Right forelimb (tissue), 1 donor: ENCODE results near the gene SCARF1.

Experiments
- DNase-seq: peaks from one replicate; pipeline ENCODE4 v3.0.0-alpha.2; 2018

Gene SCARF1

DNA sequence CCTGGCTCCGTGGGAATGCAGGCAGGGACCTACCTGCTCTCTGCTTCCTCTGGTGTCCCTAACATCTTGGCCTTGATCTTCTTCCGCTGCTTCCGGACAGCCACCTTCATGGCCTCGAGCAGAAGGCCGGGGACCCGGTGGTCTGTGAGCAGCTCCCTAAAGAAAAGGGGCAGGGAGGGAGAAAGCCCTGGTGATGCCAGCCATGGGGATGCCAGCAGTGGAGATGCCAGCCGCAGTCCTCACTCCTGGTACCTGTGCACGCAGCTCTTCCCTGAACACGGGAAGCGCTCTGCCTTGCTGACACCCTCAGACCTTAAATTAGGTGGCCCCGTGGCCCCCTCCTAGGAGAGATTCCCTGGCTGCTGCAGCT lies 2.3 kb upstream of the SCARF1 start:
- no peak for DNase-seq

DNA sequence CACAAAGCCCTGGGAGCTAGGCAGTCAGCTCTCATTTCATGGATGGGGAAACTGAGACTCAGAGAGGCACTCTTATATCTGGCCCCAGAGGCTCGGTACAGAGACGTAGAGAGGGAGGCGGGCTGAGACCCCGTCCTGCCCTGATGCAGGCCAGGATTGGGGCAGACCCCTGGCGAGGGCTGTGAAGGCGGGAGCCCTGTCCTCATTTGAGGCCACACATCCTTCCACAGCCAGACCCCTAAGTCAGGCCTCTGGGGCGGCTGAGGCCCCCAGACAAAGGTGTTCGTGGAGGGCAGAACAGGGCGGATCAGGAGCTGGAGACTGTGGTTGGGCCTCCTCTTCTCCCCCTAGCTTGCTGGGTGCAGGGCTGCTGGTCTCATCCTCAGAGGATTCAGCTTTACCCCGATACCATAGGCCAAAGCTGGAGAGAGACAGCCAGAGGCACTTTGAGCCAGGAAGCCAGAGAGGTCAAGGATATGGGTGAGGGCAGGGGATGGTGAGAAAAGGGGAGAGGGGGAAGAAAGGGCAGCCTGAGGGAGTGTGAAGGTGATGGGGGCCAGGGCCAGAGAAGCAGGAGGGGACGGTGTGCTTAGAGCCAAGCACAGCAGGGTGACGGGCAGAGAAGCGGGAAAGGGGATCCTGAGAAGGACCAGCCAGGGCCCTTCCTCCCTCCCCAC lies 805 bp upstream of the SCARF1 start:
- DNase-seq: no peak

DNA sequence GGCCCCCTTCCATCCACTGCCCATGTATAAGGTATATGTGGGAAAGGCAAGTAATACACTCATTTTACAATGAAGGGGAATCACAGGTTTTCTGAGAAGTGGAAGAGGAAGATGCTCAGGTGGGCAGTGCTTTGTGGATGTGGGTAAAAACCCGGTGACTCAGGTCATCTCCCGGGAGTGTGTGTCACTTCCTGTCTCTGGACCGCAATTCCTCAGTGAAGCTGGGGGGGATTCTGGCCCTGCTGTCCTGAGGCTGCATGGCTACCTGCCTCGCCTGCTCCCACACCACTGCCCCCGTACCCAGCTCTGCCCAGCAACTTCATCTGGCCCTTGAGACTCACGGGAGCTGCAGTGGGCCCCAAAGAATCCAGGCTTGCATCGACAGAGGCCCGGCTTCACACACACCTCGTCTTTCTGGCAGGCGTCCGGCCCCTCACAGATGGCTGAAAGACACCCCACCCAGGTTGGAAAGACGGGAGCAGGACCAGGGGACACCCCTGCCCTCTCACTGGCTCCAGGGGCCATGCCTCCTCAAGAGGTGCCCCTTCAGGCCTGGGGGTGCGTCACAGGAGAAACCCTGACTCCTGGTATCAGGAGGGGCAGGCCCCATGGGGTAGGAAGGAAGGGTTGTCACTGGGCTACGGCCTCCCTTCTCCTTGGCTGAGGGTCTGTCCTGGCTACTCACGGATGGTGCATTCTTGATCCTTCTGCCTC lies 882 bp downstream of the SCARF1 start:
- no peak for DNase-seq

DNA sequence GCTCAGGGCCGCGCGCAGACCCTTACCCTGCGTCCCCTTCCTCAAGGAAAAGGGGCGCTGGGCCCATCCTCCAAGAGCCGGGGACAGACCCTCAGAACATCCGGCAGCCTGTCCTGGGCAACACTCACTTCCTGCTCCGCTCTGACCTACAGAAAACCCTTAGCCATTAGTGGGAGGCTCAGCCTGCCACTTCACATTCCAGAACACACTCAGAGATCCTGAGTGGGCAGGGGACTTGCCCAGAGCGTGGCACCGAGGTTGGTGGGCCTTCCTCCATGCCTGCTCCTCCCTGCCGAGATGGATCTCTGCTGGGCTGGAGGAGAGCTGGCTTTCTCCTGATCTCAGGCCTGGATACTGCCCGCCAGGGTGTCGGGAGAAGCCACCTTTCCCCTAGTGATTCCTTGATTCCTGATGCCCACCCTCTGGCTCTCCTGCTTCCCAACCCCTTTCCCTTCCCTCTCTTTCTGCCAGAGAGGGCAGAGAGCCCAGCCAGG lies 1.5 kb downstream of the SCARF1 start:
- DNase-seq: no peak

DNA sequence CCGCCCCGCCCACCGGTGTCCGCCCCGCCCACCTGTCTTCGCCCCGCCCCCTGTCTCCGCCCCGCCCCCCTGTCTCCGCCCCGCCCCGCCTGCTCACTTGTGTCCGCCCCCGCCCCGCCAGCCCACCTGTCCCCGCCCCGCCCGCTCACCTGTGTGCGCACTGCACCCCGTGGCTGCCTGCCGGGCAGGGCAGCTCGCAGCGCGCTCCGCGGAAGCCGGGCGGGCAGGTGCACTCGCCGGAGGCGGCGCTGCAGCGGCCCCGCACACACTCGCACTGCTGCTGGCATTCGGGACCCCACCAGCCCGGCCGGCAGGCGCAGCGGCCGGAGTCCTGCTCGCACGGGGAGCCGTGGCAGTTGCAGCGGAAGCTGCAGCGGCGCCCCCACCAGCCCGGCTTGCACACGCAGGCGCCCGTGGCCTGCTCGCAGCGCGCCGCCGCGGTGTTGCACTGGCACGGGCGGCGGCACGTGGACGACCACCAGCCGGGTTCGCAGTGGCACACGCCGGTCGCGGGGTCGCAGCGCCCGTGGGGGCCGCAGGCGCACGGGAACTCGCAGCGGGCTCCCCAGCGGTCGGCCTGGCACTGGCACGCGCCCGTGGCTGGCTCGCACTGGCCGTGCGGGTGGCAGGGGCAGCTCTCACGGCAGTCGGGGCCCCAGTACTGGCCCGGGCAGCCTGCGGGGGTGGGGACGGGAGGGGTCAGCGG lies 2.1 kb downstream of the SCARF1 start:
- DNase-seq: peak; percentile 56

DNA sequence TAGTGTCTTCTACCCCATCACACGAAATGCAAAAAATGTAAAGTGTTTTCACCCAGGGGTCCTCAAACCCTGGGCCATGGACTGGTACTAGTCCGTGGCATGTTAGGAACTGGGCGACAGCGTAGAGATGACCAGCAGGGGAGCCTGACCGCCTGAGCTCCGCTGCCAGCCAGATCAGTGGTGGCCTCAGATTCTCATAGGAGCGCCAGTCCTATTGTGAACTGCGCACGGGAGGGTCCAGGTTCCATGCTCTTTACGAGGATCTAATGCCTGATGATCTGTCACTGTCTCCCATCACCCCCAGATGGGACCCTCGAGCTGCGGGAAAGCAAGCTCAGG lies 4.5 kb downstream of the SCARF1 start:
- no peak for DNase-seq

DNA sequence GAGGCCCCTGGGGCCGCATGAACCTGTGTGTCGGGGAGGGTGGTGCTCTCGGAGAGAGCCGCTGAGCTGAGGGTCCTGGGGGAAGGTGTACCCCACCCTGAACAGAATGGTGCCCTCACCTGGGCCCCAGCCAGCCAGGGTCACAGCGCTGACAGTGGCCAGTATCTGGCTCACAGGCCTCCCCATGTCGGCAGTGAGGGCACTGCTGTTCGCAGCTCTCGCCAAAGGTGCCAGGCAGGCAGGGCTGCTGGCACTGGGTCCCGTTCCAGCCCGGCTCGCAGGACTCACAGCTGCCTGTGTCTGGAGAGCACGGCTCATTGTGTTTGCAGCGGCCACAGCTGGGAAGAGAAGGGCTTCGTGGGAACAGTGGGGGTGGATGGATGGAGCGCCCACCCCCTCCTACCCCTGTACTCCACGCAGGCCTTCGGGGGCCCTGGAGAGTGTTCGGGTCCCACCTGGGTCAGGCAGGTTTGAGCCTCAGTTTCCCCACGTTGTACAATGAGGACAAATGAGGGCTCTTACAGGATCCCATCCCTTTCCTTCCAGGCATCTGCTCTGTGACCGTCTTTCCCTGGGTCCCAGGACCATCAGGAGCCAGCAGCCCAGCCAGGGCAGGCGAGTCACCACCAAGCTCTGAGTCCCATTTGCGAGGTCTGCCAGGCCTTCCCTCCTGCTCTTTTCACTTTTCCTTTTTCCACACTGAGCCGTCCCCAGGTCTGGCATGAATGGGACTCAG lies 5.0 kb downstream of the SCARF1 start:
- no peak for DNase-seq

DNA sequence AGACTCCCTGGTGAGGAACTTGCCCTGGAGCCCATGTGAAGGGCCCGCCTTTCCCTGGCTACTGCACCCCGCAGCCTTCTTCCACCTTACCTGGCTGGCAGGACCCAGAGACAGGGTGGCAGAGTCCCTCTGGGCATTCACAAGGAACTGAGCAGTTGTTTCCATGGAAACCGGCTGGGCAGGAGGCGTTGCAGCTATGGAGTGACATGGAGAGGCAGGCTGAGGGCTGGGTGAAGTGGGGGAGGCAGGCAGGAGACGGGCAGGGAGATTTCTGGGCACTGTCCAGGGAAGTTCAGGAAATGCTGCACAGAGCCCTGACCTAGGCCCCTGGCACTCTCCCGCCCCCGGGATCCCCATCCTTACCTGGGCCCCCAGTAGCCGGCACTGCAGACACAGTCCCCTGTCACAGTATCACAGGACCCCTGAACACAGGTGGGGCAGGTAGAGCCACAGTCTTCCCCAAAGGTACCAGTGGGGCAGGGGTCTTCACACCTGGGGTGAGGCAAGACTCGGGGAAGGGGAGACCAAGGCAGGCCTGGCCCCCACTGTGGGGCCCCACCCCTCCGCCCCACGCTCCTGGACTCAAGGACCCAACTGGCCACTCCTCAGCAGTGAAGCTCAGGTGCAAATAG lies 5.9 kb downstream of the SCARF1 start:
- no peak for DNase-seq

DNA sequence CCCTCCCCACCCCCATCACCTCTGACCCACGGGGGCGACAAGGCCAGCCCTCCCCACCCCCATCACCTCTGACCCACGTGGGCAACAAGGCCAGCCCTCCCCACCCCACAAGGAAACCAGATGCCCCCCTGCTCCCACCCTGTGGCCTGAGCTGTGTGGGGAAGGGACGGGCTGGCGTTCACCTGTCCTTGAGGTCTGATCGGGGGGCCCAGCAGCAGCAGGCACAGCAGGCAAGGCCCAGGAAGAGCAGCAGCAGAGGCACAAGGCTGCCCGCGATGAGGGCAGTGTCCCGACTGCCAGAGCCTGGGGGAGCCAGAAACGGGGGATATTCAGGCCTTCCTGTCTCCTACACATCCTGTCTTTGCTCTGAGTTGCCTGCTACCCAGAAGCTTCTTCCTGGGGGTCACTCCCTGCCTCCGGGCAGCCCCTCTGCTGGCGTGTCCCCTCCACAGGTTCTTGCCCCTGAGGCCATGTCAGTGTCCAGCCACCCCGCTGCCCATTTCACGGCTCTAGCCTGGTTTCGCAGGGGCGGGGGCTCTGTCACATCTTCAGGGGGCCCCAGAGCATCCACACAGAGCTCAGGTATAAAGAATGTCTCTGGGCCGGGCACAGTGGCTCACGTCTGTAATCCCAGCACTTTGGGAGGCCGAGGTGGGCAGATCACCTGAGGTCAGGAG lies 6.8 kb downstream of the SCARF1 start:
- no peak for DNase-seq

DNA sequence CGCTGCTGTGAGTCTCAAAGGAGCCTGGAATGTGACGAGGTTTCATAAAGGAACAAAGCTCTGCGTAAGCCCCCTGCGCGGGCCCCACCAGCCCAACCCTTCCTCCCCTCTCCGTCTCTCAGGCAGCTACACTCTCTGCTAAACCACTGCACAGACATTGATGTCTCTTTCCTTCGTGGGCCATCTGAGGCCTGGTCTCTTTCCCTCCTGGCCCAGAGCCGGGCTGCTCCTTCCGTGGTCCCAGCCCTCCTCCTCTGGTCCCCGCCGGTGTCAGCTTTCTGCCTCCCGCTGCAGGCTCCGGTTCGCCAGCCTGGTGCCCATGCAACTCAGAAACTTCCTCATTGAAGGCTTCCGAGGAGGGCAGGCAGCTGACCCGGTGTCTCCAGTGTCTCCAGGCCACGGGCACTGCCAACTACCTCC lies 7.4 kb downstream of the SCARF1 start:
- peak; percentile 55 for DNase-seq

DNA sequence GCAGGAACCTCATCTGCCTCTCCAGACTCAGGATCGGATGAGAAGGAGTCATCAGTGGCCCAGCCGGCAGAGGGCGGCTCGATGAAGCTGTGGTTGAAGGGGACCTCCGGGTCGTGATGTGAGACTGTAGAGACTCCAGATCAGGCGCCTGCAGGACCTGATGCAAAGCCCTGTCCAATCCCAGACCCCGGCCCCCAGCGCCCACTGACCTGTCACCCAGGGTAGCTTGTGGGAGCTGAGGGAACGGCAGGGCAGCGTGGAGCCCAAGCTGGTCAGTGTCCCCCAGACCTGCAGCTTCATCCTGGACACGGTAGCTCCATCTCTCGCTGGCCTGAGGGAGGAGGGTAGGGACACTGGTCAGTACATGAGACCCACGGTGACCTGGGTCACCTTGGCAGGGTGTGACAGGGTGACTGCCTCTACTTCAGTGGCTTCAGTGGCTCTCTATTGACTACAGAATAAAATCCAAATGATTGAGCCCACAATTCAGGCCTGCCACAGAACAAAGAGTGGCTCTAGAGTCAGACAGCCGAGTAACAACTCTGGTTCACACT lies 8.7 kb downstream of the SCARF1 start:
- no peak for DNase-seq

DNA sequence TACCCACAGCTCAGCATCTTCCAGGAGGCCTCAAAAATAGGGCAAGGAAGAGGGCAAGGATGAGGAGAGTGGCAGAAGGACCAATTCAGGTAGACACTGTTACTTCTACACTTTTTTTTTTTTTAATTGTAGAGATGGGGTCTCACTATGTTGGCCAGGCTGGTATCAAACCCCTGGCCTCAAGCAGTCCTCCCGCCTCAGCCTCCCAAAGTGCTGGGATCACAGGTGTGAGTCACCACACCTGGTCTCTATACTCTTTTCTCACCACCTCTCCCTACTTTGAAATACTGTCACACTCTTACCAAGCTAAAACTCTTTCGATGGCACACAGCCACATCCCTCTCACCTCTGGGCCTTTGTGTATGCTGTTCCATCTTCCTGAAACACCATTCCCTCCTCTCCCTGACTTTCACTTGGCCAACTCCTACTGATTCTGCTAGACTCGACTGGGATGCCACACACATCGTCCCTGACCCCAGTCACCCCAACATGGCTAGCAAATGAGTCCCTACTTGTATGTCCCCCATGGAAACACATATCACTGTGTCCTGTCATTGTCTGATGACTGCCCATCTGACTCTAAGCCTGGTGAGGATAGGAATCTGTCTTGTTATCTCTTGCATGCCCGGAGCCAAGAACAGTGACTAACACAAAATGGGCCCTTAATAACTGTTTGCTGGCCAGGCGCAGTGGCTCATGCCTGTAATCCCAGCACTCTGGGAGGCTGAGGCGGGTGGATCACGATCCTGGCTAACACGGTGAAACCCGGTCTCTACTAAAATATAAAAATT lies 9.7 kb downstream of the SCARF1 start:
- no peak for DNase-seq

DNA sequence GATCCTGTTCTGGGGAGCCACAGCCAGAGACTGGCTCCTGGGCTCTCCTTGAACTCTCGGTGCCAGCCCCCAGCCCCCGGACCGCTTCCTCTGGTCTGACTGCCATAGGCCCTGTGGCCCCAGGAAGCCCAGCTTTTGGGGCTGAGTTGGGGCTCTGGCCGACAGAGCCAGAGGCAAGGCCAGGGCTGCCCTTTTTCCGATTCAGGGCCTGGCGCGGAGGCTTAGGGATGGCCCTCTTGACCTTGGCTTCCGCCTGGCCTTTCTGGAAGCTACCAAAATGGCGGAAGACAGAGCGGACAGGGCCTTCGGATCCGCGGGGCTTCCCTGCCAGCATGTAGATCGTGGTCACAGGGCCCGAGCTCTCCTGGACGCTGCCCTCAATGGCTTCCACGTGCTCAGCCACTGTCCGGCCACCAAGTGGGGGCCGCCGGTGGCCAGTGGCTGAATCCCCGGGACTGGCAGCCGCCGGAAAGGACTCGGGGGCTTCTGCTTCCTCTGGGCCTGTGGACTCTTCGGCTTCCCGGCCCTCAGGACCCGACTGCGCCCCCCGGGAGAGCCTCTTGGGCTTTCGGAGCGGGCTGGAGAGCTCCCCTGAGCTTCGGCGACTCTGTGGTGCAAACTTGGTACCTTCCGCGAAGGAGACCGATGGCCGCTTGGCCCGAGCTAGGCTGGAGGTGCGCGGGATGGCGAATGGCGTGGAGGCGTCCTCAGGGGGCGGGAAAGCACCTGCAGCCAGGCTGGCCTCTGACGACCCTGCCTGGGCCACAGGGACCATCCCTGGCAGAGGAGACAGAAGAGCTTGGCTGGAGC lies 10.5 kb downstream of the SCARF1 start:
- DNase-seq: no peak

DNA sequence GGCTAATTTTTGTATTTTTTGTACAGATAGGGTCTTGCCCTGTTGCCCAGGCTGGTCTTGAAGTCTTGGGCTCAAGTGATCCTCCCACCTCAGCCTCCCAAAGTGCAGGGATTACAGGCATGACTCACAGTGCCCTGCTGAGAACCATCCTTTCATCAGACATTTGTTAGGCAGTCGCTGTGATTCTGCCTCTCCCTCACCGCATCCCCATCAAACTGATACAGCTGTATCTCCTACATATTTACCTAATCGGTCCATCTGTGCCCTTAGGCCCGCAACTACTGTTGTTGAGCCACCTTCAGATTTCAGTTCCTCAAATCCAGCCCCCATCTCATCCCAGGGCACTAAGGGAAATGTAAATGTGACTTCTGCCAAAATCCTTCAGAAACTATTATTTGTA lies 14.9 kb downstream of the SCARF1 start:
- DNase-seq: no peak

DNA sequence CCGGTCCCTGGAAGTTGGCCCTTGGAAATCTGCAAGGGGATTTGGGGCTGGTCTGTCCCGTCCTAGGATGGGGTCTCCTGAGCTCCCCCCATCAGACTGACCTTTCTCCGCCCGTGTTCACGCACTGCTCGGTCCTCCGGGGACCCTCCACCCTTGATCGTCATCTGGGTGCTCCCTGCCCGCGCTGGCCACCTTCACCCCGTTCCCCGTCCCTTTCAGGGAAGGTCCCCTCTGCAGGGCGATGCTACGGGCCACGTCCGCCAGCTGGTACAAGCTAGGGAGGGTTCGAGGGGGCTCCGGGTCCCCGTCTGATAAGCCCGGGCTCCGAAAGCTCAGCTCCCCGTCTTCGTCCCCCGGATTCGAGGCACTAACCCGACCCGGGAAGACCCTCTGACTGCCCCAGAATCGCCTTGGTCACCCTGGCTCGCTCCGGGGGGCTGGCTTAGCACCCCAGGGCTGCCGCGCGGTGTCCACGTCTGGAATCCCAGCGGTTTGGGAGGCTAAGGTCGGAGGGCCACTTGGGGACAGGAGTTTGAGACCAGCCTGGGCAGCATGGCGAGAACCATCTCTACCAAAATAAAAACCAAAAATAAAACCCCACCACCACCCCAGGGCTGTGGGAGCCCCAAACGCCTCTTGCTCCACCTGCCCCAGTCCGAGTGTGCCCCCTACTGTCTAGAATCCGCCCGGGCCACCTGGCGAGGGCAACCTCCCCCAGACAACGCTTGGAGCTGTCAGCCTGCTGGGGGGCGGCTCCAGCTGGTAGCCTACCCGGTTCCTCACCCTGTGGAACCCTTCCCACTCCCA lies 15.8 kb downstream of the SCARF1 start:
- DNase-seq: peak; percentile 61

DNA sequence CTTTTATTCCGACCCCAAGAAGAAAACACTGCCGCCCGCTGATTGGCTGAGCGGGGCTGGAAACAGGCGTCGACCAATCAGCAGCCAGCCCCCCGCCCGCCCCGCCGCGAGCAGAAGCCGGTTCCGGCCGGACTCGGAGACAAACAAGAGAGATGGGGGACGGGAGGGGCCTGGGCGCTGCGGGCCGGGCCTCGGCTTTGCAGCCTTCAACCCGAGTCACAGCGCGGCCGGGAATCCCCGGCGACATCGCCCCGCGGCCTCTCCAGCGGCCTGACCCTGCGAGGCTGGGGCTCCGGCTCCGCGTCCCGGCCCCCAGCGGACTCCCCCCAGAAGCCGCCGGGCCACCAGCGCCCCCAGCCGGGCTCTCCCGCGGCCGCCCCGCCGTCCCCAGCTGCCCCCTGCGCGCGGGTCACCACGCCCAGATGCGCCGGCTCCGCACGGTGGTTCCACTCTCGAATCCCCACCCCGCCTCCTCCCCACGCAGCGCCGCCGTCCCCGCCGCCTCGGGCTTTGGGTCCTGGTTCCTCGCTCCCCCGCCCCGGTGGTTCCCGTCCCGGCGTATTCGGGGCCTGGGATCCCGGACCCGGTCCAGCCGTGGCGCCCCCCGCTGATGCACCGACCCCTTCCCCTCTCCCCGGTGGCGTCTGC lies 16.6 kb downstream of the SCARF1 start:
- DNase-seq: peak; percentile 95

DNA sequence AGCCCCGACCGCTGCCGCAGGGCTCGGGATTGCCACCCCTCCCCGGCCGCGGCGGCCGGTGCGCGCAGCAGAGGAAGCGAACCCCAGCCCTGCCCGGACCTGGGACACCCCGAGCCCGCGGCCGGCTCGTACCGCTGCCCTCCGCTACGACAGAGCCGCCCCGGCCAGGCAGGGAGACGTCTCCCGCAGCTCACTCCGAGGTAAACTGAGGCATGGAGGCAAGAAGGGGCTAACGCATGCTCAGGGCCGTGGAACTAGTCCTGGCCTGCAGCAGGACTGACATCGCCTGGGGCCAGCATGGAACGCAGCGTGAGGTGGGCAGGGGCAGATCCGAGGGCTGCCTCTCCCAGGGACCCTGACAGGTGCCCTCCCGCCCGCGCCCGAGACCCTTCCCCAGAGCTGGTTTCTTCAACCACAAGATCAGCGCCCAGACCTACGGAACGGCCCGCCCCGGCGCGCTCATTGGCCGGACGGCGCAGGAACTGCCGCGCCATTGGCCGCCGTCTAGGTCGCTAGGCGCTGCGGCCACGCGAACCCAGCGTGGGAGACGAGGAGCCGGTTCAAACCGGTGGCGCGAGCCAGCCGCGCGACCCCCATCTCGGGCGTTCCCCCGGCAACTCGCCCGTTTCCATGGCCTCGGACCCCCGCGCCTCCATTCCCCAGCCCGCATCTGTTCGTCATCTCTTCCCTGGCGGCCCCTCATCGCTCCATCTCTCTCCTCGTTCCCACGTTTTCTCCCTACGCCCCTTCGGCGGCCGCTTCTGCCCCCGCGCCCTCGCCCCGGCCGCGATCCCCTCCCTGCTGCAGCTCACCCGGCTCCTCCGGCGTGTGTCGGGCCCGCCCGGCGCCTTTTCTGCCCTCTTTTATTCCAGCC lies 17.3 kb downstream of the SCARF1 start, which contains the start of gene SLC43A2:
Gene SLC43A2 (minus strand): TSS at position 853 of the 874 bp plus-strand sequence. CDS start 960 bp downstream, outside the sequence.
- peak; percentile 85 for DNase-seq
